ENCODE measurements around the gene TGFA.
"Not testable (repeated sequence)": the region's sequence is repeated elsewhere in the genome, so short reads cannot be mapped to it uniquely, and the experiment has no call there.

The TGFA gene

DNA sequence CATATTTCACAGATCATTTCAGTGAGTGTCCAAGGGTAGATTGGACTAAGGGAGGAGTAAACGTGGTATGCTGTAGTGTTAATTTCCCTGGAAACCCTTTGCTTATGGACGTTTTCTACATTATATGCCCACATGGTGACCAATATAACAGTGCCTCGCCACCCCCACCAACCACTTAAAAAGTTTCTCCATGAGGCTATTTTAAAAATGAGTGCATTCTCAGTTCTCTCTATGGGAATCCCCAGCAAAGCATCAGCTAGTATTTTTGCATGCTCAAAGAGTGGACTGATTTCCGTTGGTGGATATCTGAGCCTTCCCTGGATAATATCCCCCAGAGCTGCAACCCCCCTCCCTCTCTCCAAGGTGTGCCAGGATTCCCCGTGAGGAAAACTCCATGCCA is 73.2 kb downstream of the TGFA start:
- no peaks in the 10 kb centered on the region for H3K36me3 Mint-ChIP-seq (ENCODE audit: low read depth)

DNA sequence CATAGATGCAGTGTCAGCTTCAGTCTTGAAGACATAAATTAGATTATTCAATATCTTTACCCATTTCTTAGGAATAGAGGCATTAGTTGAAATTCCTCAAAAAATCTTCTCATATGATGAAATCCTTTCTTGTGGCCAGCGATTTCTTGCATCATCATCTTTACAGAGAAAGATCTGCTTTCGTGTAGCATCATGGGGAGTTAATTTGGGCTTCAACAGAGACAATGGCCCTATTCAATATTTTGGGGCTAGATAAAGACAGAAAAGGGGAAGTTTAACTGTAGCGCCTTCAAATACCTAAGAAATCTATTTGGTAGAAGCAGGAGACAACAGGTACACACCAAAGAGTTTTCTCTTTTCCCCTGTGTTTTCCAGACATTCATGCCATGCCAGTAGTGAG is 73.8 kb downstream of the TGFA start:
- no peak overlapping the region for H3K27ac Mint-ChIP-seq
- no peaks in the 10 kb centered on the region for H3K27me3 Mint-ChIP-seq
- H3K9me3 Mint-ChIP-seq = no peaks in the 10 kb centered on the region
- DNase-seq = no peak
- H3K36me3 Mint-ChIP-seq (ENCODE audit: low read depth) = no peaks in the 10 kb centered on the region
- no peak overlapping the region for H3K4me3 Mint-ChIP-seq
- peaks cover 10% of the 10 kb centered on the region for H3K4me1 Mint-ChIP-seq (ENCODE audit: low read depth)

More for the DNA sequence above, 73.2 kb downstream of the TGFA start:
- H3K4me3 Mint-ChIP-seq = no peak overlapping the region
- peaks cover 3% of the 10 kb centered on the region for H3K4me1 Mint-ChIP-seq (ENCODE audit: low read depth)
- DNase-seq = no peak
- no peaks in the 10 kb centered on the region for H3K27me3 Mint-ChIP-seq
- no peaks in the 10 kb centered on the region for H3K9me3 Mint-ChIP-seq
- H3K27ac Mint-ChIP-seq = no peak overlapping the region

DNA sequence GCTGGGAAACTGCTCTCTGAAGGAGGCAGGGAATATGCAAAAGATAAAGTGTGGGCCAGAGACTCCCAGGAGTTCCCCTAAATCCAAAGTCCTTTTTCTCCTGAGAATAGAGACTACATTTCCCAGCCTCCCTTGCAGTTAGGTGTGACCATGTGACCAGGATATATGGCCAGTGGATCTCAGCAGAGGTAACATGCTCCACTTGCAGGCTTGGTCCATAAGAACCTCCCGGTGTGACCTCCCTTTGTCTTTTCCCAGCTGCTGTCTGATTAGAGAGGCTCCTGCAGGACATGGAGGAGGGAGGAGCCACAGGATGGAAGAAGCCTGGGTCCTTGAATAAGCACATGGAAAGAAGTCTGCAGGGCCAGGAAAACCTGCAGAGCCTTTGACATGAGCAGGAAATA is 76.2 kb downstream of the TGFA start:
- no peak for DNase-seq
- H3K27me3 Mint-ChIP-seq = no peaks in the 10 kb centered on the region
- no peak overlapping the region for H3K4me3 Mint-ChIP-seq
- H3K9me3 Mint-ChIP-seq = no peaks in the 10 kb centered on the region
- no peaks in the 10 kb centered on the region for H3K36me3 Mint-ChIP-seq (ENCODE audit: low read depth)
- H3K27ac Mint-ChIP-seq = no peak overlapping the region
- H3K4me1 Mint-ChIP-seq (ENCODE audit: low read depth) = peaks cover 32% of the 10 kb centered on the region

DNA sequence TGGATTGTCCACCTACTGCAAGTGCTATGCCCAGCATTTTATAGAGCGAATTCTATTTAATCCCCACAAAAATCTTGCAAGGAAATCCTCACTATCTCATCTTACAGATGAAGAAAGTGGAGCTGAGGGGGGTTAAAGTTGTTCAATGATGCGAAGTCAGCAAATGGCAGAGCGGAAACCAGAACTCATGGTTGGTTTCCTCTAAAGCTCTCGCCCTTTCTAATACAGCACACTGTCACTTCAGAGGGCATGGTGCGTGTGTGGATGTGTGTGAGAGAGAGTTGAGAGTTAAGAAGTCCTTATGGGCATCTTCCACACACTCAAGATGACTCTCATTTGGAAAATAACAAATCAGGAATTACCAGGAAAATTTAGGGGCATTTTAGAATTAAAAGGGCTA is 78.4 kb downstream of the TGFA start:
- Mint-ChIP-seq H3K4me1 (ENCODE audit: low read depth) (peaks cover 37% of the 10 kb centered on the region), H3K9me3 (no peaks in the 10 kb centered on the region), H3K4me3 (no peak overlapping the region), H3K36me3 (ENCODE audit: low read depth) (no peaks in the 10 kb centered on the region), H3K27me3 (no peaks in the 10 kb centered on the region), H3K27ac (no peak overlapping the region)
- no peak for DNase-seq

DNA sequence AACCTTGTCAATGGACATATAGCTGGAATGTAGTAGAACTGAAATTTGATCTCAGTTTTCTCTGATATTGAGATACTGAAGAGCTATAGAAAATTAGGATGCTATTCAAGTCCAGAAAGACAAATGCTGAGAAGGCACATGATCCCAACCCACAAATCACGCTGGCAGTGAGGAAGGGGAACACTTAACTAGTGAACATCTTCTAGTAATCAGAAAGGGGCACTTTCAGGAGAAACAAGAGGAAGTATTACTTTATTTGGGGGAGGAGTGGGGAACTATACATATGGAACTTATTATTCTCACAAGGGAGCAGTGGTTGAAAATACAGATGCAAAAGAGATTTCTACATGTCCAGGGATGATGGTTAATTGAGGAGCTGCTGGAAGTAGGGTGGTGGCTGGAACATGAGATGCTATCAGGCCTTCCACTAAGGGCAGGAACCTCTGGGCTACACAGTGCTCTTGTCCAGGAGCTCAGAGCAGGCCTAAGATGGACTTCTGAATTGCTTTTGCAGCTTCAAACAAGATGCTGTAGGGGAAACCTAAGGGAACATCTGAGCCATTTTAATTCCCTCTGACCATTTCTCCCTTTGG is 79.3 kb downstream of the TGFA start:
- Mint-ChIP-seq H3K4me3 (no peak overlapping the region), H3K4me1 (ENCODE audit: low read depth) (peaks cover 37% of the 10 kb centered on the region), H3K27me3 (no peaks in the 10 kb centered on the region), H3K27ac (no peak overlapping the region), H3K9me3 (no peaks in the 10 kb centered on the region), H3K36me3 (ENCODE audit: low read depth) (no peaks in the 10 kb centered on the region)
- no peak for DNase-seq

DNA sequence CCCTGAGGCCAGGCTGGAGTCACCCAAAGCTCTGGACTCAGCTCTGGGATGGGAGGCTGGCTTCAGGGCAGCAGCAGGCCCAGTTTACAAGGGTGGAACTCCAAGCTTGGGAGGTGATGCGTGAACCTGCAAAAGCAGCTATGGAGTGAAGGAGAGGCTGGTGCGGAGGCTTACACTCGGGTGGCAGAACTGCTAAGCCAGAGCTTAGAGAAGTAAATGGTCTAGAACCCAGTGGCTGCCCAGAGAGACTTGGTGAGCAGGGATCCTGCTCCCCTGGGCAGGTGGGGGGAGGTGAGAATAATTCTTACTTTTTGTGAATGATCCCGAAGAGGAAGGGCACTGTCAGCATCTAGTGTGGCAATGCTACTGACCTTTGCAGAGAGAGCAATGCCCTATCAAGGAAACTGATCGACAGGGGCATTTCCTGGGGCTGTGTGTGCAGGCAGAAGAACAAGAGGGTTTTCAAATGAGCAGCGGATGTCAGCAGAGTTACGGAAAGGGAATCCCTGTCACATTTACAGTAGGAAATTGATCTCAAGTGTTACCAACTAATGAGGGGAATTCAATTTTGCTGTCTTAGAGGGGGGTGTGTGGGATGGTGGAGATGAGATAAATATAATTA is 80.4 kb downstream of the TGFA start:
- Mint-ChIP-seq H3K4me3 (no peak overlapping the region), H3K27ac (no peak overlapping the region)

DNA sequence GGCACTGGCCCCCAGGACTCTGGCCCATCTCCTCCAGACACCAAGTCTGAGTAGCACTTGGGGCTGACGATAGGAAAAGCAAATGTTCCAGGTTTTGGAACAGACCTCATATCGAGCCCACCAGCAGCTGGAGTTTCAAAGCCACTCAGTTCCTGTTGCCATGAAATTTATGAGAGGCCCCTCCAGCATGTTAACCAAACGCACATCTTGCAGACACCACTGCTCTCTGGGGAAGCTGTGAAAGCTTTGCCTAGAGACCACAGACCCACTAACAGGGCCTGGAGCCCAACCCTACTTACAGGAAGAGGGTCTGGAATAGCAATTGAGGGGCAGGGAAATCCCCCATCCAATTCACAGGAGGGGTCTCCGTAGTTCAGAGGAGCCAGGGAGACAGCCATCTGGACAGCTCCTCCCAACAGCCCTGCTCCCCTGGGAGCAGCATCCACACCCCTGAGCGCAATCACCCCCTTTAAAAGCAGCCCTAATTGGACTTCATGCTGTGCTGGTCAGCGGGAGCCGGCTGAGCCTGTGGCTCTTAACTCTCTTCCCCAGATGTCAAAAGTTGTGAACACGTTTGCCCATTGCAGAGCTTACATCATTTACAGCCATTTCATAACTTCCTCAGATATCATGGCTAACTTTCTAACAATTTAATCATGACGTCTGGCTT is 81.3 kb downstream of the TGFA start:
- Mint-ChIP-seq H3K27ac (no peak overlapping the region), H3K4me3 (no peak overlapping the region), H3K27me3 (no peaks in the 10 kb centered on the region), H3K36me3 (ENCODE audit: low read depth) (no peaks in the 10 kb centered on the region), H3K9me3 (no peaks in the 10 kb centered on the region), H3K4me1 (ENCODE audit: low read depth) (peaks cover 37% of the 10 kb centered on the region)
- no peak for DNase-seq

More for the DNA sequence above, 80.4 kb downstream of the TGFA start:
- Mint-ChIP-seq H3K36me3 (ENCODE audit: low read depth) (no peaks in the 10 kb centered on the region), H3K27me3 (no peaks in the 10 kb centered on the region), H3K4me1 (ENCODE audit: low read depth) (peaks cover 37% of the 10 kb centered on the region), H3K9me3 (no peaks in the 10 kb centered on the region)
- DNase-seq = no peak

DNA sequence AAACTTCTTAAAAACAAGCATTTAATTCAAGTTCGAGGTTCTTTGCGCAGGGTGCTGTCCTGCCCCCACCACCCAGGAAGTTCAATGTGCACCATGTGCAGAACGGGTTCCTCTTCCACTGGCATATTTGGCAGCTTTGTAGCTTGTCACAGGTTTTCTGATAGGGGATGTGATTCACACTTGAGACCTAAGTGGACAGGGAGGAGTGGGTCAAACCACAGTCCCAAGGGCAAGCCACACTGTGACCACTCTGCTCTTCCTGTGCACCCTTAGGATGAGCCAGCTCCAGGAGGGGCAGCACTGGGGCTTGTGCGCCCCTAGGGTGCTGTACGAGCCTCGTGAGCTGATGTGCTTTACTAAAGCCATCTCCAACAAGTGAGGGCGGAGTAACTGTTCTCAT is 82.5 kb downstream of the TGFA start:
- Mint-ChIP-seq H3K4me3 (no peak overlapping the region), H3K36me3 (ENCODE audit: low read depth) (no peaks in the 10 kb centered on the region), H3K4me1 (ENCODE audit: low read depth) (peaks cover 37% of the 10 kb centered on the region), H3K27ac (no peak overlapping the region), H3K27me3 (no peaks in the 10 kb centered on the region), H3K9me3 (no peaks in the 10 kb centered on the region)
- no peak for DNase-seq

DNA sequence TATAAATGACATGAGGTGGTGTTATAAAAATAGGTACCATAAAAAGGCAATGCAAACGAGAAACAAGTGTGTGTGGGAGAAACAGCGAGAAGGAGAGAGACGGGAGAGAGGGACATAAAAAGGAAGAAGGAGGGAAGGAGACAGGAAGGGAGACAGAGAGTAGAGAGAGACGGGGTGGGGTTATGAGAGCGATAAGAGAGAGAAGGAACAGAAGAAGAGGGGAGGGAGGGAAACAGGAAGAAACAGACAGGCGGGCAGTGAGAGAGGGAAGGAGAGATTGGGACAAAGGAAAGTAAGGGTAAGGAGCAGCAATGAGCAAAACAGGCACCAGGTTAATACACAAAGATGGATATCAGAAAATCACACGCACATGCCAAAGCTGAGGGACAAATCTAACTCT is 83.7 kb downstream of the TGFA start:
- no peak for DNase-seq
- no peak overlapping the region for H3K27ac Mint-ChIP-seq
- no peaks in the 10 kb centered on the region for H3K36me3 Mint-ChIP-seq (ENCODE audit: low read depth)
- H3K9me3 Mint-ChIP-seq = no peaks in the 10 kb centered on the region
- H3K27me3 Mint-ChIP-seq = no peaks in the 10 kb centered on the region
- no peak overlapping the region for H3K4me3 Mint-ChIP-seq
- H3K4me1 Mint-ChIP-seq (ENCODE audit: low read depth) = peaks cover 29% of the 10 kb centered on the region

DNA sequence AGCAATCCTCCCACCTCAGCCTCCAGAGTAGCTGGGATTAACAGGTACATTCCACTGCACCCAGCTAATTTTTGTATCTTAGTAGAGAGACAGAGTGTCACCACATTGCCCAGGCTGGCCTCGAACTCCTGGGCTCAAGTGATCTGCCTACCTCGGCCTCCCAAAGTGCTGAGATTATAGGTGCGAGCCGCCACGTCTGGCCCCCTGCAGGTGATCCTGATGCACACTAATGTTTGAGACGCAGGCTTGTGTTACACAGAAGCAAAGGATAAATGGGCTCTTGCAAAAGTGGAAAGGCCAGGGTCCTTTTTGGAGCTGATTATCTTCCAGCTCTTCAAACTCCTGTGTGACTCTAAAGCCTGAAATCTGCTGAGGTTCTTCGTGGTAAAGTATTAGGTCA is 84.2 kb downstream of the TGFA start:
- DNase-seq = no peak
- H3K9me3 Mint-ChIP-seq = no peaks in the 10 kb centered on the region
- H3K4me1 Mint-ChIP-seq (ENCODE audit: low read depth) = peaks cover 23% of the 10 kb centered on the region
- no peak overlapping the region for H3K27ac Mint-ChIP-seq
- no peak overlapping the region for H3K4me3 Mint-ChIP-seq
- H3K36me3 Mint-ChIP-seq (ENCODE audit: low read depth) = no peaks in the 10 kb centered on the region
- no peaks in the 10 kb centered on the region for H3K27me3 Mint-ChIP-seq

DNA sequence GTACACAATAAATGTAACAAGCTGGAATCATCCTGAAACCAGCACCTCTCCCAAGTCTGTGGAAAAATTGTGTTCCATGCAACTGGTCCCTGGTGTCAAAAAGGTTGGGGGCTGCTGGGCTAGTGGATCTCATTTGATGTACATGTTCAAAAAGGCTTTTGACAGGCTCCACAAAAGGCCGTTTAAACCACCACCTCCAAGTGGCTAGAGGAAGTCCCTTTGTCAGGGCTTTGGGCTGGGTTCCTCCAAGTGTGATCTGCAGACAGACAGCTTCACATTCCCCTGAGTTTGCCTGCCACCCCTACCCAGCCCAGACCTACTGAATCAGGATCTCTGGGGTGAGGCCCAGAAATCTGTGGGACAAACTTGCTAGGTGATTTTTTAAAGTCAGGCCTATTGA is 84.7 kb downstream of the TGFA start:
- Mint-ChIP-seq H3K27ac (no peak overlapping the region), H3K4me3 (no peak overlapping the region), H3K4me1 (ENCODE audit: low read depth) (peaks cover 18% of the 10 kb centered on the region), H3K9me3 (no peaks in the 10 kb centered on the region), H3K27me3 (no peaks in the 10 kb centered on the region), H3K36me3 (ENCODE audit: low read depth) (no peaks in the 10 kb centered on the region)
- no peak for DNase-seq

DNA sequence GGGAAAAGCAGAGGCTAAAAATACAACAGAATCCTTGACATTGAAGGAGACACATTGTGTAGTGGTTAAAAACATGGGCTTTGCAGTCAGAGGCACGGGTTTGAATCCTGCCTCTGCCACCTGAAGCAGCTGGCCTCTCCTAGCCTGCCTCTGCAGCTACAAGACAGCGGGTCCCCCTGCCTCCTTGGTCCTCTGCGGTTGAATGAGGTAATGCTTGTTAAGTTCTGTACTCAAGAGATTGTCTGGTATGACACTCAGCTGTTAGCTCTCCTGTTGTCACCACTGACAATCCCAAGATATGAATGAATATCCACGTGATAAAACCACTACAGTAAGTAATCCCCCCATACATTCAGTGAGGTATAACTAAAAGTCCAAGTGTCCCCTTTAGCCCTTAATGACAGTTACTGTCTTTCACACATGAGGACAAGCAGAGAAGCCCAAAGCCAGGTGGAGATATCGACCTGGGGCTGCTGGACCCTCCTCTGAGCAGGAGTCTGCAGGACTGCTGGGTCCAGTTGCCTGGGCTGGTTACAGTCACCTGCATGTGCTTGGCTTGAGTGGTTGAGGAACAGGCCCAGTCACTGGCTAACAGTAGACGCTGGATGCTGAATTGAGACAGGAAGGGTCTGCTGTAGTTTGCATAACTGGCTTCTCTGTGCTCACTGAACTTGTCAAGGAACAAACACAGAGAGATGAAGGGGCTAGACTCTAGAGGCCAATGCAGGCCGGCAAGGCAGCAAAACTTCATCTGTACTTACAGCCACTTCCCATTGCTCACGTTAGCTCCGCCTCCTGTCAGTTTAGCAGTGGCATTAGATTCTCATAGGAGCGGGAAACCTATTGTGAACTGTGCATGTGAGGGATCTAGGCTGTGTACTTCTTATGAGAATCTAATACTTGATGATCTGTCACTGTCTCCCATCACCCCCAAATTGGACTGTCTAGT is 85.5 kb downstream of the TGFA start:
- H3K4me3 Mint-ChIP-seq = no peak overlapping the region
- no peaks in the 10 kb centered on the region for H3K36me3 Mint-ChIP-seq (ENCODE audit: low read depth)
- H3K27me3 Mint-ChIP-seq = no peaks in the 10 kb centered on the region
- no peaks in the 10 kb centered on the region for H3K9me3 Mint-ChIP-seq
- no peak for DNase-seq
- peaks cover 10% of the 10 kb centered on the region for H3K4me1 Mint-ChIP-seq (ENCODE audit: low read depth)
- H3K27ac Mint-ChIP-seq = no peak overlapping the region

DNA sequence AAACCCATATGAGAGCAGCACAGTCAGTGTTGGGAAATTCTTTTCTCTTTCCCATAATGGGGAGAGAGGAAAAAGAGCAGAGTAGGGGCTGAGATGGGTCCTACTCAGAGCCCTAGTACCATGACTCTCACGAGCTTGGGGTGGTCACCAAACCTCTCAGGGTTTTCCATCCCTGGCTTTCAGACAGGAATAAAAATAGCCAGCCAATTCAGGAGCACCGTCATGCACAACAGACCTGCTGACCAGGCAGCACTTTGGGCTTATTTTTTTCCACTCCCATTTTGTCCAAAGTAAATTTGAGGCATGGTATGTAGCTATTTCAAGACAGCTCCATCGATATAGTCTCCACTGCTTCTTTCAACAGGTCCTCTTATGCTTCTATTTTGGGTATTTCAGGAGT is 86.4 kb downstream of the TGFA start:
- Mint-ChIP-seq H3K4me1 (ENCODE audit: low read depth) (peaks cover 5% of the 10 kb centered on the region), H3K4me3 (no peak overlapping the region), H3K27ac (no peak overlapping the region), H3K27me3 (no peaks in the 10 kb centered on the region), H3K9me3 (no peaks in the 10 kb centered on the region), H3K36me3 (ENCODE audit: low read depth) (no peaks in the 10 kb centered on the region)
- DNase-seq = no peak

DNA sequence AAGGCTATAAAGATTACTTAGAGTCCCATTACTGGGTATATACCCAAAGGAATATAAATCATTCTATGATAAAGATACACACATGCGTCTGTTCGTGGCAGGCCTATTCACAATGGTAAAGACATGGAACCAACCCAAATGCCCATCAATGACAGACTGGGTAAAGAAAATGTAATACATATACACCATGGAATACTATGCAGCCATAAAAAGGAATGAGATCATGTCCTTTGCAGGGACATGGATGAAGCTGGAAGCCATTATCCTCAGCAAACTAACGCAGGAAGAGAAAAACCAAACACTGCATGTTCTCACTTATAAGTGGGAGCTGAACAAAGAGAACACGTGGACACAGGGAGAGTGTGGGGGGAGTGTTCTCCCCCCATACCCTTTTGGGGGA is 87.0 kb downstream of the TGFA start:
- not testable (repeated sequence) for H3K4me3 Mint-ChIP-seq; H3K4me1 Mint-ChIP-seq (ENCODE audit: low read depth); H3K9me3 Mint-ChIP-seq; H3K27me3 Mint-ChIP-seq; H3K27ac Mint-ChIP-seq; DNase-seq; H3K36me3 Mint-ChIP-seq (ENCODE audit: low read depth)

DNA sequence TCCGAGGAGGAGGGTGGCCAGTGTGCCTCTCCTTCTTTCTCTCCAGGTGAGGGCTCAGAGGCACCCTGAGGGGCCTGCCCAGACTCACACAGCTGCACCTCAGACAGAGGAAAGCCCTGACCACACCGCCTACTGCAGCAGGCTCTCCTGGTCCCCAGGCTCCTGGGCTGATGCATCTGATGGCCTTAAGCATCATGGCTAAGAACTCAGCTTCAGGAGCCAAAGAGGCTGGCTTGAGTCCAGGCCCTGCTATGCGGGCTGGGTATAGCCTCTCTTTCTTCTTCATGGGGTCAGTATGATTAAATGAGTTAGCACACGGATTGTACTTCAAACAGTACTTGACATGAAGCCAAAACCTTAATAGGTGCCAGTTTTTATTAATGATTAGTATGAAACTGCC is 89.6 kb downstream of the TGFA start:
- no peaks in the 10 kb centered on the region for H3K4me1 Mint-ChIP-seq (ENCODE audit: low read depth)
- H3K36me3 Mint-ChIP-seq (ENCODE audit: low read depth) = no peaks in the 10 kb centered on the region
- H3K27ac Mint-ChIP-seq = no peak overlapping the region
- no peaks in the 10 kb centered on the region for H3K9me3 Mint-ChIP-seq
- H3K27me3 Mint-ChIP-seq = no peaks in the 10 kb centered on the region
- no peak for DNase-seq
- no peak overlapping the region for H3K4me3 Mint-ChIP-seq

Measured in activated T-cell treated with anti-CD3 and anti-CD28 coated beads, Interleukin-2, amount 50 U/mL, for 24 hours (primary cell).